GM18907 (cell line): ENCODE measurements around the gene FAM193B.
"Not testable (repeated sequence)": the region's sequence is repeated elsewhere in the genome, so short reads cannot be mapped to it uniquely, and the experiment has no call there.

Source experiments
- ATAC-seq: cut with Tn5 transposase; IDR thresholded peaks from one replicate; pipeline ENCODE4 v1.9.1; 2021; ENCODE audit warnings: mild to moderate bottlenecking, moderate library complexity; ENCODE audit not compliant: unreplicated experiment

Gene FAM193B

GRCh38 chr5:177538876-177539275, 15.5 kb downstream of the FAM193B start:
- no peak for ATAC-seq

DNA sequence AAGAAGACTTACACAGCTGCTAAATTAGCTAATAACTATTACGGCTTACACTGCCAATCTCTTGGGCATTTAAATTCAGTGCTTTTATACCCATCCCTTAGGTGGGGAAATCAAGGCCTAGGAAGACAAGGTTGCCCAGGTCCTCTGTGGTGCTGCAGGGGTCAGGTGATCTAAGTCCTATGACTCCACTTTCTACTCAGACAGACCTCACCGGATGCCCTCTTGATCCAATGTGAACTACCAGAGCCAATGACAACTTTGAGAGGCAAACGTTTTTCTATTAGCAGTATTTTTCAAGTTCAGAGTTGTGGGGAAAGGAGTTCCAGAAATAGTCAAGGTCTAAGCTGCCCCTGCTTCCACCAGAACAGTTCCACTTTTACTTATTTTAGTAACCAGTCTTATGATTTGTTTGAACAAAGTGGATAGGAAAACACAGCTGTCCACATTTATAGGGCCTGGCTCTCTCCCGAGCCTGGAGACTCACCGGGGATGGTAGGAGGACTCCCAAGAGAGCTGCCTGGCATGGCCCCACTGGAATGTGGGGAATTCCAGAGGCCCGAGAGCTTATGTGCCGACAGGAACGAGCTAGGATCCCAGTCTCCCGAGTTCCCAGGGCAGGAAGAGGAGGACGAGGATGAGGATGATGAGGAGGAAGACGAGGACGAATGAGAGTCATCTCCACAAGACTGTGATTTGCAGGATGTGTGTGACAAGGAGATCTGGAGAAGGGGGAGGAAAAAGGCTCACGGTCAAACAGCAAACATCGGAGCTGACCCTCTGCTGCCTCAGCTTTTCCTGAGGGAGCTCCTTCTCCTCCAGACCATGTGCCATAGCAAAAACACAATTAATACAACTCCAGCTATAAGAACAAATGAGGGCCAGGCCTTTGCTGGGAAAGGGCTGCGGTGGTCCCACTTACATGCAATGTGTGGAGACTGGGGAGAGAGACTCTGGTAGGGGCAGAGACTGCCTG, 16.7 kb downstream of the FAM193B start:
- no peak for ATAC-seq

- no peak for ATAC-seq
Measured at GRCh38 chr5:177536386-177536785, 18.0 kb downstream of the FAM193B start.

- no peak for ATAC-seq
Measured at GRCh38 chr5:177535125-177535524, 19.2 kb downstream of the FAM193B start.

- ATAC-seq: not testable (repeated sequence)
Measured at GRCh38 chr5:177534433-177534832, 19.9 kb downstream of the FAM193B start.

DNA sequence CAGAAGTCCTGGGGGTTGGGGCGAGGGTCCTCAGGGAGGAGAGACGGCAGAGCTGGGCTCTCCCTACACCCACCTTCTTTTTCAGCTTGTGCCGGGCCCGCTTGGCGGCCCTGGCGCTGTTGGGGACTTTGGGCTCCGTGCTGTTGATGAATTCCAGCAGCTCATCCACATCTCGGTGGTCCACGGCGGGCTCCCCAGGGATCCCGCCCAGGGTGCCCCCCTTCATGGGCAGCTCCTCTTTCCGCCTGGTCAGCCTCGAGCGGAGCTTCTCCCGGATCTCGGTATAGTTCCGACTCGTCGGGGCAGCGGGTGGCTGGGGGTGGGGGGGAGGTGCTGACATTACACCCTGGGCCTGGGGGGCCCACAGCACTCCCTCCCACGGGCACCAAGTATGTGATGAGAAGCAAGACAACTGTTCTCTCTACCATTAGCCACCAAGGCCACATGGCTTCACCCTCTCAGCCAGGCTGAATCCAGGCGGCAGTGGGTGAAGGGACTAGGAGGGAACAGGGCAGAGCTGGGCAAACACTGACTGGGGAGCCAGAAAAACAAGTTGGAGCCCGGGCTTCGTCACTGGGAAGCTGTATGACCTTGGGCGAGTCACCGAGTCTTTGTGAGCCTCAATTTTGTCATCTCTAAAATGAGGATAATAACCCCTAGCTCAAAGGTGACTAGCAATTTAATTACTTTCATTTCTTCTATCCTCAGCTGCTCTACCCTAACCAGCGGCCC, 23.0 kb downstream of the FAM193B start:
- ATAC-seq: no peak

DNA sequence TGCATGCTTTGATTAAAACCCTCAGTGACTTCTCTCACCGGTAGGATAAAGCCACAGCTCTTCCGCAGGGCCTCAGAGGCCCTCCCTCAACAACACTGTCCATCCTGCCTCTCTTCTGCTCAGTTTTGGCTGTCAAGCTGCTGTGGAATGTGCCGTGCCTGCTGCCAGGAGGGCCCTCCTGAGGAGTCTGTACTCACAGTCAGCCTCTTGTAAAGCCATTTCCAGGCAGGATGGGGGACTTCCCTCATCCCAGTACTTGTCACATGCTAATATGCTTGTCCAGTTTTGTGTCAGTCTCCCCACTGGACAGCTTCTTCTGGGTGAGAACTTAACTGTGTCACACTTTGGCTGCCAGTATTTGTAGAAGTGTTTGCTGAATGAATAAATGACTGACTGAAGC, 23.7 kb downstream of the FAM193B start:
- ATAC-seq: no peak

- ATAC-seq: no peak
Measured at GRCh38 chr5:177529247-177530203, 24.8 kb downstream of the FAM193B start.

DNA sequence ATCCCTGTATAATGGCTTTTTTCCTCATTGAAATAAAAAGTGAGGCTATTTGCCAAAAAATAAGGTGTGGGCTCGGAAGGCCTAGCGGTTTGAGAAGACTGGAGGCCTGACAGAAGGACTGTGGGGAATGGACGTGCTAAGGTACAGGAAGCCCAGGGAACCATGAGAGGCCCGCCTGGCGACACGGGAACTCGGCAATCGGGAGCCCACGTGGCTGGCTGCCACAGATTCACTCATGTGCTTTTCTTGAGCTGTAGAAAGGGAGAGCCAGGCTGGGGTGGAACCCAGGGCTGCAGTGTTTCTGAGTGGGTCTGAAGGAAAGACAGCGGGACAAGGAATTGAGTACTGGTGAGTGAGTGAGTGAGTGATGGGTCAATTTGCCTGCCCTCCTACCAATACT, 25.7 kb downstream of the FAM193B start:
- no peak for ATAC-seq

DNA sequence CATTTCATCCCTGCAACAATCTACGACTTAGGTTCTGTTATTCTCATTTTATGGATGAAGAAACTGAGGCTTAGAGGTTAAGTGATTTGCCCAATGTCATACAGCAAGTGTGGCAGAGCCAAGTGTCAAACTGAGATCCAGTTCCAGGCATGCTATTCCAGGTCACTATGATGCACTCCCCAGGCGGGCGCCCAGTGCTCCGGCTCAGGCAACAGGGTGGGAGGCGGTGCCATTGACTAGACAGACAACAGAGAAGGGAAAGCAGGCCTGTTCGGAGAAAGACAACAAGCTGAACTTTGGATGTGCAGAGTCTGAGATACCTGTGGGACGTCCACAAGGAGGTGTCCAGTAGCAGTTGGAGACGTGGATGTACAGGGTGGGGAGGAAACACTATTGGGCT, 26.8 kb downstream of the FAM193B start:
- no peak for ATAC-seq

DNA sequence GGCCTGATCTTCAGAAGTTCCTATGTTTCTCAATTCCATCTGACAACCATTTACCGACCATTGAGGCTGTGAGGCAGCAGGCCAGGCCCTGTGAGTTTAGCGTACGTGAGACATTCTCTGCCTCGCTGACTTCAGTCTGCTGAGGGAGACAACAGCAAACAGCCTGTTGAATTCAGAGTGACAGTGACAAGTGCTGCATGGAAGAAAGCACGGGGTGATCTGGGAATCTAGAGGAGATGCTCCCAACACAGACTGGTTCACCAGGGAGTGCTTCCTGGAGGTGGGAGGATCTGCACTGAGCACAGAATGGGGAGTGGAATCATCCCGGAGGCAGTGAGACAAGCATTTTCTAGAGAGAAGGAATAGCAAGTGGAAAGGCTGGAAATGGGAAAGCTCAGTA, 27.6 kb downstream of the FAM193B start:
- no peak for ATAC-seq

GRCh38 chr5:177526191-177526590, 28.2 kb downstream of the FAM193B start:
- ATAC-seq: no peak

DNA sequence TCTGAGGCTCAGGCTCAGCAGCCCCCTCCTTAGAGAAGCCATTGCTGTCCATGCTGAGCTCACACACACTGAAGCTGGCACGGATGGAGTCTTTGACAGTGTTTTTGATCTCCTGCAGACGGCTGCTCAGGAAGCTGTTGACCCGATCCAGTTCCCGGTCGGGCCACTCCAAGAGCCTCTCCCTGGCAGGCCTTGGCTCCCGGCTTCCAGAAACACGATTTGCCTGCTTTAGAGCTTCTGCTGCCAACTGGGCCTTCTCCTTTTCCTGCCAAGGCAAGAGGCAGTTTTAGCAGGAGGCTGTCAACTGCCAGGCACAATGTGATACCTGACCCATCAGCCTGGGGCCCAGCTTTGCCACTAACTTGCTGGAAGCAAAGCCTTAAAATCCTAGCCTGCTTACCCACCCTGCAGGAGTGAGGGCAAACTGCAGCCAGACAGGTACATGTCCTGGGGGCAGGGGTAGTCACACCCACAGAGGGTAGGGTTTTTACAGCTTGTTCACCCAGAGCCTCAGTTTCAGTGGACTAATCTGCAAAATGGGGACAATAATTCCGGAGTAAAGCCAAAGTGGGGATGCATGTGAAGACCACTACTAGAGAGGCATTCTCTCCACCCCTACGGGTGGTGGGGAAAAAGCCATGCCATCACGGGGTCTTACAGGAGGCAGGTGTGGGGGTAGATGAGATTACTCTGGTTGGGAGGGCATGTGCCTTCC, 29.3 kb downstream of the FAM193B start:
- ATAC-seq: no peak

- no peak for ATAC-seq
Measured at GRCh38 chr5:177524539-177524900, 29.8 kb downstream of the FAM193B start.

DNA sequence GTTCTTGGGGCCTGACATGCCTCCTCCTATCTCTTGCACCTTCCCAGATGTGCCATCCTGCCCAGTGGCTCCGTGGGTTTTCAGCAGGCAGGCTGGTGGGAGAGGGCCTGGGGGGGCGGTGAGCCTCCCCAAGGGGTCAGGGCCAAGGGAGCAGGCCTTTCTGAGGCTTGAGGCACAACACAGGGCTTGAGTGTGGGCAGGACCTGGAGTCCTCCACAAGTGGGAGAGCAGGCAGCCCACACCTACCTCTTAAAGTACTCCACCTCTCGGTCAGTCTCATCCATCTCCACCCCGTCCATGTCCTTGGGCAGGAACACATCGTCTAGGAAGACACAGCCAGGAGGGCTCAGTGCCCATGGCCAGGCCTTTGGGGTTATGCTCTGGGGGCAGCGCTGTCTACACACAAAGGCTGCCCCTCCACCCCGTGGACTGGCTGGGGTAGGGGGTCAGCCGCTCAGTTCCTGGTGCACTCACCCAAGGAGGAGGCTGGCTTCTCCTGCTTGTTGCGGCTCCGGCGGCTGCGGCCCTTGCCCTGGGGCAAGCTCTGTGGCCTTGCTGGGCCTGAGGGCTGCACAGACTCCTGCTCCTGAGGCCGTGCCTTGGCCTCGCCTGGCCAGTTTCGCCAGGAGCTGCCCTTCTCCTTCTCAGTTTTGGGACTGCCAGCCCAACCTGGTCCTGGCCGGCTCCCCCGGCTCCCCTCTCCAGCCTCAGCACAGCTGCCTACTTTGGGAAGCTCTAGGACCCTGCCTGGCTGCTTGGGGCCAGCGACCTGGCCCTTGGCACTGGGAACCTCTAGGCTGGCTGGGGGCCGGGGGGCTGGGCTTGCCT, 30.4 kb downstream of the FAM193B start:
- ATAC-seq: no peak

DNA sequence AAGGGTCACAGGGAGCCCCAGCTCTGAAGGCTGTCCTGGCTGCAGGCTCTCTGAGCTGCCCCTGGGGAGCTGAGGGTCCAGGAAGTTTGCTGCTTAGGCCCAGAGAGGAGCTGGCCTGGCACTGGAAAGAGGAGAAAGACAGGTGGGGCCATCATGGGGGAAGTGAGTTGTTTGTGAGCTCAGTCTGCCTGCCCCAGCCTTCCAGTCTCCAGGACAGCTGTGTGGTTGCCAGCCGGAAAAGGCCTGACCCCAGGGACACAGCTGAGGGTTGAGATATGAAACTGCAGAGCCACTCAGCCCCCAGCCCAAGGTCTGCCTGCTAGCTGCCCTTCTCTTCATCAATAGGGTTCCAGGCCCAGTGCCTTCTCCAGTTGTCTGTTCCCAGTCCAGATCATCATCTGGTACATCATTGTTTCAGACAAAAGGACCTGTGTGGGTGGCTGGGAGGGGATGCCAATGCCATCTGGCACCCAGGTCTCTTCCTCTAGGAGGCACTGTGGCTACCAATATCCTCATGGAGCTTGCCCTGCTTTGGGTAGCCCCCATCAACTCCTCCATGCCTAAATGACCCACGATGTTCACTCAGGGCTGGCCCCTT, 33.3 kb downstream of the FAM193B start:
- ATAC-seq: no peak

GRCh38 chr5:177520271-177520670, 34.1 kb downstream of the FAM193B start:
- ATAC-seq: no peak

- ATAC-seq: no peak
Measured at GRCh38 chr5:177519463-177520235, 34.7 kb downstream of the FAM193B start.
